EH (cell line): ENCODE results near the gene PKNOX1.
"Not testable (repeated sequence)": the region's sequence is repeated elsewhere in the genome, so short reads cannot be mapped to it uniquely, and the experiment has no call there.

Experiments
- DNase-seq: peaks from one replicate; pipeline ENCODE4 v3.0.0-alpha.2; 2015; ENCODE audit warnings: low read depth

Gene PKNOX1

GRCh38 chr21:42956824-42957630 lies 17.3 kb upstream of the PKNOX1 start:
- no peak for DNase-seq

DNA sequence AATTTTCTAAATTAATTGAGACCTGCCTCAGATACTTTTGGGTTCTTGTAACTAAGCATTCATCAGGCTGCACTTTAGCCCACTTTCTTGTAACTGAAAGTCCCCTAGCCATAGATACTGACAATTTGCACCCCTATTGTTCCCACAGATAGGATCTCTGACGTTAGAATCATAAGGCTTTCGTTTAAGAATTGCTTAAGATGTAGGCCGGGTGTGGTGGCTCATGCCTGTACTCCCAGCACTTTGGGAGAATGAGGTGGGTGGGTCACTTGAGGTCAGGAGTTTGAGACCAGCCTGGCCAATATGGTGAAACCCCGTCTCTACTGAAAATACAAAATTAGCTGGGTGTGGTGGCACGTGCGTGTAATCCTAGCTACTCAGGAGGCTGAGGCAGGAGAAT lies 16.2 kb upstream of the PKNOX1 start:
- DNase-seq, result not testable (repeated sequence)

- DNase-seq, result no peak
These were observed 14.6 kb upstream of the PKNOX1 start for GRCh38 chr21:42959728-42960127.

GRCh38 chr21:42962380-42963007 lies 11.9 kb upstream of the PKNOX1 start:
- DNase-seq, result no peak

DNA sequence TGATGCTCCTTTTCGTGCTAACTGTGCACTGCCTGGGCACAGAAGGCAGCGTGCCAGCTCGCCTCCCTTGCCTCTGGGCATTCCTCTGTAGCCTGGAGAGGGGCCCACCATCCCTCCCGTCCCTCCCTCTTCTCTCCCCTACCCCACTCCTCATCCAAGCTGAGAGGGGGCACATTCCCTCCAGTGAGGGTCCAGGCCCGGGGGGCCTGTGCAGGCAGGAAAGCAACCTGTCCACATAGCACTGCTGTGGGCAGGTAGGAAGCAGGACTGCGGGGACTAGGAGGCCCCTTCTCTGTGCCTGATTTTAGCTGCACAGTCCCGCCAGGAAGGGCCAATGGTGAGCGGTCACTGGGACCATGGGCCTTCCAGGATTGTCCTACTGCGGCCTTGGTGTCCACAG lies 10.3 kb upstream of the PKNOX1 start:
- DNase-seq, result no peak

GRCh38 chr21:42964546-42965210 lies 9.7 kb upstream of the PKNOX1 start:
- no peak for DNase-seq

DNA sequence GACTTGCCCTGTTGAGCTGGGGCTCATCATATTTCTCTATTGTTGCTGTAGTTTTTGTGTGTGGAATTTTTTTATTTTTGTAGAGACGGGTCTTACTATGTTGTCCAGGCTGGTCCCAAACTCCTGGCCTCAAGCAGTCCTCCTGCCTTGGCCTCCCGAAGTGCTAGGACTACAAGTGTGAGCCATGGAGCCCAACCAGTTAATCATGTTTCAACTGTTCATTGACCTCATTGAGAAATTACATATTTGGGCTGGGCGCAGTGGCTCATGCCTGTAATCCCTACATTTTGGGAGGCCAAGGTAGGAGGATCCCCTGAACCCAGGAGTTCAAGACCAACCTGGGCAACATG lies 9.2 kb upstream of the PKNOX1 start:
- DNase-seq, result no peak

GRCh38 chr21:42967616-42968015 lies 6.7 kb upstream of the PKNOX1 start:
- DNase-seq, result not testable (repeated sequence)

DNA sequence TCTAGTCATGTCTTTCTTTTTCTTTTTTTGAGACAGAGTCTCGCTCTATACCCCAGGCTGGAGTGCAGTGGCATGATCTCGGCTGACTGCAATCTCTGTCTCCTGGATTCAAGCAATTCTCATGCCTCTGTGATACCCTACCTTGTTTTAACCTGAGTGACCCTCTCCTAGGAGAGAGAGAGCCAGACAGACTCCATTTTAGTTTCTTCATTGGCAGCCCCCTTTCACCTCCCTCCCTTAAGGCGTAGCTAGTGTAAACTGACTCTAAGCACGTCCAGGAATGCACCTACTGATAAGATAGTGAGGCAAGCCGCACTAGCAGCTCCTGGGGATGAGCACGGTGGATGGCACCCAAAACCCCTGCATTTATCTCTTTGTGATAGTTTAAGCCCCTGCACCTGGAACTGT lies 5.2 kb upstream of the PKNOX1 start:
- no peak for DNase-seq

DNA sequence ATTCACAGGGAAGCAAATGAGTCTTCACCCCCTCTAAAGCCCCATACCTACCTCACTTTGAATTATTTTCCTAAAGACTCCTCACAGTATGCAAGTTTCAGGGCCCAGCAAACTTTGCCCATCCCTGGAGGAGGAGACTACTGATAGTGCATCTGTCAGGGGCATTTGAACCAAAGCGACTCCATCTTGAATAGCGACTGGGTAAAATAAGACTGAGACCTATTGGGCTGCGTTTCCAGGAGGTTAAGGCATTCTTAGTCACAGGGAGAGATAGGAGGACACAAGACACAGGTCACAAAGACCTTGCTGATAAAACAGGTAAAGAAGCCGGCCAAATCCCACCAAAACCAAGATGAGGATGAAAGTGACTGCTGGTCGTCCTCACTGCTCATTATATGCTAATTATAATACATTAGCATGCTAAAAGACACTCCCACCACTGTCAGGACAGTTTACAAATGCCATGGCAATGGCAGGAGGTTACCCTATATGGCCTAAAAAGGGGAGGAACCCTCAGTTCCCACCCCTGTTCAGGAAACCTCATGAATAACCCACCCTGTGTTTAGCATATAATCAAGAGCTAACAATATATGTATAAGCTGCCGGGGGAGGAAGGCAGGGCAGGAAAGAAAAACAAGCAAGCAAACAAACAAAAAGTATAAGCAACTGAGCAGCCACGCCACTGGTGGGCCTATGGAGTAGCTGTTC lies 3.3 kb upstream of the PKNOX1 start:
- DNase-seq, result no peak

- DNase-seq, result no peak
These were observed 2.5 kb upstream of the PKNOX1 start for GRCh38 chr21:42971897-42972275.

- no peak for DNase-seq
These were observed 912 bp upstream of the PKNOX1 start for GRCh38 chr21:42973309-42973990.

- DNase-seq, result peak; percentile 77
These were observed 764 bp downstream of the PKNOX1 start for GRCh38 chr21:42974832-42975820.

GRCh38 chr21:42975886-42976608 lies 1.7 kb downstream of the PKNOX1 start:
- DNase-seq, result peak; percentile 32

GRCh38 chr21:42980312-42981213 lies 6.2 kb downstream of the PKNOX1 start:
- DNase-seq, result no peak

DNA sequence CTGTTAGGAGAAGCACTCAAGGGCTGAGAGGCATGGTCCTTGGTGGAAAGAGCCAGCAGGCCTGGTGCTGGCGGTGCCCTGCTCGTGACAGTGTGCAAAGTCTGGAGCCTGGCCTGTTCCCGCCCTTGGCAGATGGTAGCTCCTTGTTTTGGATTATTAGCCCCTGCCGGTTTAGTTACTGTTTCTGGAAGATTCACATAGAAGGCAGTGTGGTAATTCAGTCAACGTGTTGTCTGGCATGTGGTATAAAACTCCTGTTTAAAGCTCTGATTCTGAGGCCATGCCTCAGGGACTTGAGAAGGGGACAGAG lies 6.8 kb downstream of the PKNOX1 start:
- DNase-seq, result no peak

- no peak for DNase-seq
These were observed 7.5 kb downstream of the PKNOX1 start for GRCh38 chr21:42981862-42982261.

GRCh38 chr21:42983103-42983502 lies 8.7 kb downstream of the PKNOX1 start:
- DNase-seq, result peak; percentile 55

DNA sequence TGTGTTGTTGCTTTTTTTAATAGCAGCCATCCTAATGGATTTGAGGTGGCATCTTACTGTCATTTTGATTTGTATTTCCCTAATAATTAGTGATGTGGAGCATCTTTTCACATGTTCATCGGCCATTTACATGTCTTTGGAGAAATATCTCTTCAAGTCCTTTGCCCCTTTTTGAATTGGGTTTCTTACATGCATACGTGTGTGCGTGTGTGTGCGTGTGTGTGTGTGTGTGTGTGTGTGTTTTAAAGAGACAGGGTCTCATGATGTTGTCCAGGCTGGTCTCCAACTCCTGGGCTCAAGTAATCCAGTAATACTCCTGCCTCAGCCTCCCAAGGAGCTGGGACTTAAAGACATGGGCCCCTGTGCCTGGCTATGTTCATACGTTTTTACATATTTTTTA lies 9.5 kb downstream of the PKNOX1 start:
- DNase-seq, result no peak
